ENCODE measurements around the gene GNAO1. TPM values are rescaled to one million over a fixed set of nuclear protein-coding genes. Genes with fewer than 3 reads are reported as not detected.
A peak's percentile ranks its signal among the peaks of the same experiment; 100 is the strongest.
"Not testable (repeated sequence)": the region's sequence is repeated elsewhere in the genome, so short reads cannot be mapped to it uniquely, and the experiment has no call there.

Gene GNAO1
- polyA plus RNA-seq, 1 donor (not counting 4 experiments of a cell fraction or from before 2014, with no cell fraction given) = 0.13 TPM

- no peaks in the 10 kb centered on the region for H4K20me1 ChIP-seq (ENCODE audit: control insufficient read depth, extremely low read depth, insufficient read depth, low read length)
- no peaks in the 10 kb centered on the region for H3K9me1 ChIP-seq (ENCODE audit: control insufficient read depth, extremely low read depth, insufficient read depth, low read length)
- no peak overlapping the region for H2AFZ ChIP-seq (ENCODE audit: control insufficient read depth, low read length)
- H3K79me2 ChIP-seq (ENCODE audit: control insufficient read depth, insufficient read depth, low read length) = no peaks in the 10 kb centered on the region
- peaks cover 0 to 3% of the 10 kb centered on the region in 2 experiments for H3K36me3 ChIP-seq (ENCODE audit: control insufficient read depth in 2 of 2, extremely low read depth in 1 of 2, insufficient read depth in 2 of 2, low read length in 2 of 2)
- no peaks in the 10 kb centered on the region for H3K4me1 ChIP-seq (ENCODE audit: control insufficient read depth, extremely low read depth, insufficient read depth, low read length)
- H3K27ac ChIP-seq (ENCODE audit: control insufficient read depth, insufficient read depth, low read length) = no peak overlapping the region
- H3K4me2 ChIP-seq (ENCODE audit: control insufficient read depth, extremely low read depth, insufficient read depth, low read depth, low read length) = no peak overlapping the region
- H3K27me3 ChIP-seq (ENCODE audit: control insufficient read depth, extremely low read depth, insufficient read depth, low read length) = no peaks in the 10 kb centered on the region
- H3K9ac ChIP-seq (ENCODE audit: control insufficient read depth, extremely low read depth, insufficient read depth, low read length) = no peak overlapping the region
- dilution Hi-C loops (cut with MboI; ENCODE audit: extremely low pct_ligation_motif_present, low sequenced_read_pairs) = no loop called here
- H3K4me3 ChIP-seq (ENCODE audit: control insufficient read depth in 2 of 3, extremely low read depth in 1 of 3, insufficient read depth in 2 of 3, low read depth in 1 of 3, low read length in 3 of 3) = no peak overlapping the region
- FAIRE-seq = peak; percentile 83
- TF ChIP-seq CTCF (optimal IDR thresholded peaks at IDR 0.05 in 1 of 3, IDR thresholded peaks at IDR 0.05 in 1 of 3, conservative IDR thresholded peaks at IDR 0.05 in 1 of 3; ENCODE audit: extremely low read depth in 1 of 3, insufficient read depth in 2 of 3, low read length in 3 of 3) (no peak), EZH2 (IDR thresholded peaks at IDR 0.05; ENCODE audit: low read length) (no peak)
- H3K9me3 ChIP-seq (ENCODE audit: control insufficient read depth, low read depth, low read length) = no peaks in the 10 kb centered on the region
- peak; percentile 38 for DNase-seq (ENCODE audit: low read depth, low spot score)
These were observed 198.3 kb downstream of the GNAO1 start for GRCh38 chr16:56389554-56389953.

DNA sequence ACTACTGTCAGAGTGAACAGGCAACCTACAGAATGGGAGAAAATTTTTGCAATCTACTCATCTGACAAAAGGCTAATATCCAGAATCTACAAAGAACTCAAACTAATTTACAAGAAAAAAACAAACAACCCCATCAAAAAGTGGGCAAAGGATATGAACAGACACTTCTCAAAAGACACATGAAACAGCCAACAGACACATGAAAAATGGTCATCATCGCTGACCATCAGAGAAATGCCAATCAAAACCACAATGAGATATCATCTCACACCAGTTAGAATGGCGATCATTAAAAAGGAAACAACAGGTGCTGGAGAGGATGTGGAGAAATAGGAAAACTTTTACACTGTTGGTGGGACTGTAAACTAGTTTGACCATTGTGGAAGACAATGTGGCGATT is 205.4 kb downstream of the GNAO1 start:
- H2AFZ ChIP-seq (ENCODE audit: control insufficient read depth, low read length); H3K4me3 ChIP-seq (ENCODE audit: control insufficient read depth in 2 of 3, extremely low read depth in 1 of 3, insufficient read depth in 2 of 3, low read depth in 1 of 3, low read length in 3 of 3); H3K9ac ChIP-seq (ENCODE audit: control insufficient read depth, extremely low read depth, insufficient read depth, low read length); H3K27ac ChIP-seq (ENCODE audit: control insufficient read depth, insufficient read depth, low read length); H3K4me2 ChIP-seq (ENCODE audit: control insufficient read depth, extremely low read depth, insufficient read depth, low read depth, low read length); H3K4me1 ChIP-seq (ENCODE audit: control insufficient read depth, extremely low read depth, insufficient read depth, low read length); H3K79me2 ChIP-seq (ENCODE audit: control insufficient read depth, insufficient read depth, low read length); H4K20me1 ChIP-seq (ENCODE audit: control insufficient read depth, extremely low read depth, insufficient read depth, low read length); H3K27me3 ChIP-seq (ENCODE audit: control insufficient read depth, extremely low read depth, insufficient read depth, low read length); FAIRE-seq; H3K9me3 ChIP-seq (ENCODE audit: control insufficient read depth, low read depth, low read length); H3K9me1 ChIP-seq (ENCODE audit: control insufficient read depth, extremely low read depth, insufficient read depth, low read length); dilution Hi-C loops (cut with MboI; ENCODE audit: extremely low pct_ligation_motif_present, low sequenced_read_pairs); DNase-seq (ENCODE audit: low read depth, low spot score): not testable (repeated sequence)
- peaks cover 8 to 16% of the 10 kb centered on the region in 2 experiments for H3K36me3 ChIP-seq (ENCODE audit: control insufficient read depth in 2 of 2, extremely low read depth in 1 of 2, insufficient read depth in 2 of 2, low read length in 2 of 2)

DNA sequence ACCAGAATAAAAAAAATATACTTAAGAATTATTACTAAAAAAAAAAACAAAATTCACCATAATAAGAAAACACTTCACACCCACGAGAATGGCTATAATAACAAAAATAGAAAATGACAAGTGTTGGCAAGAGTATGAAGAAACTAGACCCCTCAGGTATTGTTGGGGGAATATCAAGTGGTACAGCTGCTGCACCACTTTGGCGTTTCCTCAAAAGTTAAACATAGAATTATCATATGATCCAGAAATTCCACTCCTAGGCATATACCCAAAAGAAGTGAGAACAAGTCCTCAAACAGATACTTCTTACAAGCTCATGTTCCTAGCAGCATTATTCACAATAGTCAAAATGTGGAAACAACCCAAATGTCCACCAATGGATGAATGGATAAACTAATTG is 207.8 kb downstream of the GNAO1 start:
- H3K27me3 ChIP-seq (ENCODE audit: control insufficient read depth, extremely low read depth, insufficient read depth, low read length) = no peaks in the 10 kb centered on the region
- no peaks in the 10 kb centered on the region for H3K4me1 ChIP-seq (ENCODE audit: control insufficient read depth, extremely low read depth, insufficient read depth, low read length)
- H3K36me3 ChIP-seq (ENCODE audit: control insufficient read depth in 2 of 2, extremely low read depth in 1 of 2, insufficient read depth in 2 of 2, low read length in 2 of 2) = peaks cover 11 to 26% of the 10 kb centered on the region in 2 experiments
- FAIRE-seq (no peak), DNase-seq (ENCODE audit: low read depth, low spot score) (no peak)
- no peak overlapping the region for H3K9ac ChIP-seq (ENCODE audit: control insufficient read depth, extremely low read depth, insufficient read depth, low read length)
- no peaks in the 10 kb centered on the region for H4K20me1 ChIP-seq (ENCODE audit: control insufficient read depth, extremely low read depth, insufficient read depth, low read length)
- no peak overlapping the region for H3K27ac ChIP-seq (ENCODE audit: control insufficient read depth, insufficient read depth, low read length)
- H3K4me2 ChIP-seq (ENCODE audit: control insufficient read depth, extremely low read depth, insufficient read depth, low read depth, low read length) = no peak overlapping the region
- TF ChIP-seq EZH2 (IDR thresholded peaks at IDR 0.05; ENCODE audit: low read length) (no peak), CTCF (optimal IDR thresholded peaks at IDR 0.05 in 1 of 3, IDR thresholded peaks at IDR 0.05 in 1 of 3, conservative IDR thresholded peaks at IDR 0.05 in 1 of 3; ENCODE audit: extremely low read depth in 1 of 3, insufficient read depth in 2 of 3, low read length in 3 of 3) (no peak)
- no peak overlapping the region for H2AFZ ChIP-seq (ENCODE audit: control insufficient read depth, low read length)
- dilution Hi-C loops (cut with MboI; ENCODE audit: extremely low pct_ligation_motif_present, low sequenced_read_pairs) = no loop called here
- no peaks in the 10 kb centered on the region for H3K9me1 ChIP-seq (ENCODE audit: control insufficient read depth, extremely low read depth, insufficient read depth, low read length)
- no peak overlapping the region for H3K4me3 ChIP-seq (ENCODE audit: control insufficient read depth in 2 of 3, extremely low read depth in 1 of 3, insufficient read depth in 2 of 3, low read depth in 1 of 3, low read length in 3 of 3)
- H3K79me2 ChIP-seq (ENCODE audit: control insufficient read depth, insufficient read depth, low read length) = no peaks in the 10 kb centered on the region
- no peaks in the 10 kb centered on the region for H3K9me3 ChIP-seq (ENCODE audit: control insufficient read depth, low read depth, low read length)

Data from keratinocyte (primary cell).